ENCODE results near the gene DCTN2. TPM values are rescaled to one million over a fixed set of nuclear protein-coding genes. Genes with fewer than 3 reads are reported as not detected.
"Not testable (repeated sequence)": the region's sequence is repeated elsewhere in the genome, so short reads cannot be mapped to it uniquely, and the experiment has no call there.

DCTN2 gene
- total RNA-seq, 4 donors from 2014 or later = 92.9 to 138 (median 130) TPM

DNA sequence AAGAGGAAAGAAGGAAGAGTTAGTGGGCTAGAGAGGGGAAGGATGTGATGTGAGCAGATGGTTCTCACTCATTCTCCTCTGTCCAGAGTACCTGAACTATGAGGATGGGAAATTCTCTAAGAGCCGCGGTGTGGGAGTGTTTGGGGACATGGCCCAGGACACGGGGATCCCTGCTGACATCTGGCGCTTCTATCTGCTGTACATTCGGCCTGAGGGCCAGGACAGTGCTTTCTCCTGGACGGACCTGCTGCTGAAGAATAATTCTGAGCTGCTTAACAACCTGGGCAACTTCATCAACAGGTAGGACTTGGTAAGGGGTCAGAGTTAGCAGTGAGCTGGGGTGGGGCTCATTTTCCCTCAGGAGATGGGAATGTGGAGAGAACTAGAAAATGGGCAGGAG lies 34.3 kb downstream of the DCTN2 start:
- Histone ChIP-seq H3K4me1 (peaks cover 0 to 14% (median 2%) of the 10 kb centered on the region in 4 donors), H3K27me3 (no peaks in the 10 kb centered on the region), H3K27ac (no peak overlapping the region), H3K9me3 (no peaks in the 10 kb centered on the region), H3K4me3 (no peak overlapping the region), H3K36me3 (peaks cover 5 to 96% (median 45%) of the 10 kb centered on the region in 3 donors)
- no peak for TF ChIP-seq POLR2A (IDR thresholded peaks at IDR 0.05)
- TF ChIP-seq EP300 (IDR thresholded peaks at IDR 0.05) = no peak
- TF ChIP-seq, protein P1, sequence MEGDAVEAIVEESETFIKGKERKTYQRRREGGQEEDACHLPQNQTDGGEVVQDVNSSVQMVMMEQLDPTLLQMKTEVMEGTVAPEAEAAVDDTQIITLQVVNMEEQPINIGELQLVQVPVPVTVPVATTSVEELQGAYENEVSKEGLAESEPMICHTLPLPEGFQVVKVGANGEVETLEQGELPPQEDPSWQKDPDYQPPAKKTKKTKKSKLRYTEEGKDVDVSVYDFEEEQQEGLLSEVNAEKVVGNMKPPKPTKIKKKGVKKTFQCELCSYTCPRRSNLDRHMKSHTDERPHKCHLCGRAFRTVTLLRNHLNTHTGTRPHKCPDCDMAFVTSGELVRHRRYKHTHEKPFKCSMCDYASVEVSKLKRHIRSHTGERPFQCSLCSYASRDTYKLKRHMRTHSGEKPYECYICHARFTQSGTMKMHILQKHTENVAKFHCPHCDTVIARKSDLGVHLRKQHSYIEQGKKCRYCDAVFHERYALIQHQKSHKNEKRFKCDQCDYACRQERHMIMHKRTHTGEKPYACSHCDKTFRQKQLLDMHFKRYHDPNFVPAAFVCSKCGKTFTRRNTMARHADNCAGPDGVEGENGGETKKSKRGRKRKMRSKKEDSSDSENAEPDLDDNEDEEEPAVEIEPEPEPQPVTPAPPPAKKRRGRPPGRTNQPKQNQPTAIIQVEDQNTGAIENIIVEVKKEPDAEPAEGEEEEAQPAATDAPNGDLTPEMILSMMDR (IDR thresholded peaks at IDR 0.05) = no peak
- no peak for DNase-seq (ENCODE audit: low spot score in 2 of 2)
- WGBS, 2 donors = 91 to 93% methylated on average over 6 of the region's 6 CpGs

DNA sequence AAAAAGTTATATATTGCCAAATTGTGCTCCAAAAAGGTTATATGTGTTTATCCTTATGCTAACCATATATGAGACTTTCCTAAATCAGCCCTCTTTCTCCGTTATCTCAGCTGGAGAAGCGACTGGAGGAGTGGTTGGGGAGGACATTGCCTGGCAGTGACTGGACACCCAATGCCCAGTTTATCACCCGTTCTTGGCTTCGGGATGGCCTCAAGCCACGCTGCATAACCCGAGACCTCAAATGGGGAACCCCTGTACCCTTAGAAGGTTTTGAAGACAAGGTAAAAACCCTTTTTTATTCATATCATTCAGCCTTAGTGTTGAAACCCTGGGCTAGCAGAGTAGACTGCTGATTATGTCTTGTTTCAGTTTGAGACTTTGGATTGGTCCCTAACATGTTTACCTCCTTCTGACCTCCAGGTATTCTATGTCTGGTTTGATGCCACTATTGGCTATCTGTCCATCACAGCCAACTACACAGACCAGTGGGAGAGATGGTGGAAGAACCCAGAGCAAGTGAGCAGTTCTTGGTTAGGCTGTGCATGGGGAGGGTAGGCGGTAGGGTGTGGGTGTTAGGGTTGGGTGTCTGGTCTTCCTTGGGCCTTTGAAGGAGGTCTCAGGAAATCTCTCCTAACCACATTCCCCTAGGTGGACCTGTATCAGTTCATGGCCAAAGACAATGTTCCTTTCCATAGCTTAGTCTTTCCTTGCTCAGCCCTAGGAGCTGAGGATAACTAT lies 35.2 kb downstream of the DCTN2 start:
- no peak for DNase-seq (ENCODE audit: low spot score in 2 of 2)
- no peak for TF ChIP-seq POLR2A (IDR thresholded peaks at IDR 0.05)
- no peak for TF ChIP-seq EP300 (IDR thresholded peaks at IDR 0.05)
- TF ChIP-seq, protein P1 (IDR thresholded peaks at IDR 0.05) = no peak
- H3K27ac ChIP-seq = no peak overlapping the region
- no peaks in the 10 kb centered on the region for H3K9me3 ChIP-seq
- no peaks in the 10 kb centered on the region for H3K27me3 ChIP-seq
- H3K36me3 ChIP-seq = peaks cover 5 to 93% (median 38%) of the 10 kb centered on the region in 3 donors
- H3K4me1 ChIP-seq = peaks cover 0 to 5% (median 0%) of the 10 kb centered on the region in 4 donors
- H3K4me3 ChIP-seq = no peak overlapping the region
- 90 to 95% methylated on average over 7 of the region's 7 CpGs for WGBS, 2 donors

DNA sequence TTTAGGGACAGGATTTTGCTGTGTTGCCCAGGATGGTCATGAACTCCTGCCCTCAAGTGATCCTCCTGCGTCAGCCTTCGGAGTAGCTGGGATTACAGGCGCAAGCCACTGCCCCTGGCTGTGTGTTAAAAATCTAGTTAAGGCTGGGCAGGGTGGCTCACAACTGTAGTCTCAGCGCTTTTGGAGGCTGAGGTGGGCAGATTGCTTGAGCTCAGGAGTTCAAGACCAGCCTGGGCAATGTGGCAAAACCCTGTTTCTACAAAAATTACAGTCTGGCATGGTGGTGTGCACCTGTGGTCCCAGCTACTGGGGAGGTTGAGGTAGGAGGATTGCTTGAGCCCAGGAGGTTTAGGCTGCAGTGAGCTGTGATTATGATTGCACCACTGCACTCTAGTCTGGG lies 35.8 kb downstream of the DCTN2 start:
- peaks cover 5 to 92% (median 37%) of the 10 kb centered on the region in 3 donors for H3K36me3 ChIP-seq

DNA sequence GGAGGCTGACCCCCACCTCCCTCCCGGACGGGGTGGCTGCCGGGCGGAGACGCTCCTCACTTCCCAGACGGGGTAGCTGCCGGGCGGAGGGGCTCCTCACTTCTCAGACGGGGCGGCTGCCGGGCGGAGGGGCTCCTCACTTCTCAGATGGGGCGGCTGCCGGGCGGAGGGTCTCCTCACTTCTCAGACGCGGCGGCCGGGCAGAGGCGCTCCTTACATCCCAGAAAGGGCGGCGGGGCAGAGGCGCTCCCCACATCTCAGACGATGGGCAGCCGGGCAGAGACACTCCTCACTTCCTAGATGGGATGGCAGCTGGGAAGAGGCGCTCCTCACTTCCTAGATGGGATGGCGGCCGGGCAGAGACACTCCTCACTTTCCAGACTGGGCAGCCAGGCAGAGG lies 39.2 kb downstream of the DCTN2 start:
- not testable (repeated sequence) for H3K4me1 ChIP-seq; H3K9me3 ChIP-seq; DNase-seq (ENCODE audit: low spot score in 2 of 2); H3K27ac ChIP-seq; H3K27me3 ChIP-seq; H3K4me3 ChIP-seq
- peaks cover 0 to 92% (median 28%) of the 10 kb centered on the region in 3 donors for H3K36me3 ChIP-seq
- WGBS, 2 donors = 100% methylated on average over 11 of the region's 28 CpGs; no CpG with 5 or more reads in 1 of the 2 donors

More for the DNA sequence above, 35.8 kb downstream of the DCTN2 start:
- Histone ChIP-seq H3K4me3 (no peak overlapping the region), H3K4me1 (no peaks in the 10 kb centered on the region), H3K27me3 (no peaks in the 10 kb centered on the region), H3K27ac (no peak overlapping the region), H3K9me3 (no peaks in the 10 kb centered on the region)
- no peak for TF ChIP-seq POLR2A (IDR thresholded peaks at IDR 0.05)
- no peak for TF ChIP-seq EP300 (IDR thresholded peaks at IDR 0.05)
- TF ChIP-seq, protein P1 (IDR thresholded peaks at IDR 0.05) = no peak
- WGBS, 2 donors = 94 to 95% methylated on average over 4 of the region's 4 CpGs
- DNase-seq (ENCODE audit: low spot score in 2 of 2) = no peak

DNA sequence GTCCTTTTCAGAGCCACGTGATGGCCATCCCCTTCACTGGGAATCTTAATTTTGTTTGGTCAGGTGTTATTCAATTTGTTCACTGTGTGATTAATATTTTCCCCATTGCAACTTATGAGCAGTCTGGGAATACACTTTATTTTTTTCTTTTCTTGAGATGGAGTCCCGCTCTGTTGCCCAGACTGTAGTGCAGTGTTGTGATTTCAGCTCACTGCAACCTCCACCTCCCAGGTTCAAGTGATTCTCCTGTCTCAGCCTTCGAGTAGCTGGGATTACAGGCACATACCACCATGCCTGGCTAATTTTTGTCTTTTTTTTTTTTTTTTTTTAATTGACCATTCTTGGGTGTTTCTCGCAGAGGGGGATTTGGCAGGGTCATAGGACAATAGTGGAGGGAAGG lies 40.5 kb downstream of the DCTN2 start:
- H3K4me1 ChIP-seq; H3K27me3 ChIP-seq; H3K9me3 ChIP-seq; H3K4me3 ChIP-seq; H3K27ac ChIP-seq; DNase-seq (ENCODE audit: low spot score in 2 of 2): not testable (repeated sequence)
- peaks cover 0 to 92% (median 17%) of the 10 kb centered on the region in 3 donors for H3K36me3 ChIP-seq
- WGBS, 2 donors = 69 to 79% methylated on average over 4 of the region's 4 CpGs

DNA sequence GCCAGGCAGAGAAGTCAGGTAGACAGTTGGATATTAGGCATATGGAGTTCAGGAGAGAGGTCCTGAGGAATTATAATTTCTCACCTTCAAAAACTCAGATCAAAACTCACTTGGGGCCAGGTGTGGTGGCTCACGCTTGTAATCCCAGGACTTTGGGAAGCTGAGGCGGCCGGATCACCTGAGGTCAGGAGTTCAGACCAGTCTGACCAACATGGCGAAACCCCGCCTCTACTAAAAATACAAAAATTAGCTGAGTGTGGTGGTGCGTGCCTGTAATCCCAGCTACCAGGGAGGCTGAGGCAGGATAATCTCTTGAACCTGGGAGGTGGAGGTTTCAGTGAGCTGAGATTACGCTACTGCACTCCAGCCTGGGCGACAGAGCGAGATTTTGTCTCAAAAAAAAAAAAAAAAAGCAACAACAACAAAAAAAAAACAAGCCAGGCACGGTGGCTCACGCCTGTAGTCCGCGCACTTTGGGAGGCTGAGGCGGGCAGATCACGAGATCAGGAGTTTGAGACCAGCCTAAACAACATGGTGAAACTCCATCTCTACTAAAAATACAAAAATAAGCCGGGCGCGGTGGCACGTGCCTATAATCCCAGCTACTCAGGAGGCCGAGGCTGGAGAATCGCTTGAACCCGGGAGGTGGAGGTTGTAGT lies 44.6 kb downstream of the DCTN2 start:
- DNase-seq (ENCODE audit: low spot score in 2 of 2); H3K27ac ChIP-seq; H3K27me3 ChIP-seq; H3K9me3 ChIP-seq; H3K4me3 ChIP-seq; H3K4me1 ChIP-seq: not testable (repeated sequence)
- WGBS, 2 donors = 94 to 95% methylated on average over 22 of the region's 22 CpGs
- peaks cover 0 to 94% (median 16%) of the 10 kb centered on the region in 3 donors for H3K36me3 ChIP-seq
